HL-60 (cell line): ENCODE data around the gene FAM83C.

Experiments
- GABPA ChIP-seq: IDR thresholded peaks from 2 replicates; pipeline ENCODE4 v1.6.1; 2012; ENCODE audit warnings: low read depth
- POLR2AphosphoS5 ChIP-seq: IDR thresholded peaks from 2 replicates; pipeline ENCODE4 v1.6.1; 2012; ENCODE audit warnings: low read depth
- SPI1 ChIP-seq: IDR thresholded peaks from 2 replicates; pipeline ENCODE4 v1.6.1; 2012; ENCODE audit warnings: low read depth, mild to moderate bottlenecking, borderline replicate concordance
- TF ChIP-seq, protein P1 (sequence below): IDR thresholded peaks from one replicate; pipeline ENCODE4 v1.5.1; 2011; ENCODE audit warnings: low read length, control low read depth, inconsistent platforms; ENCODE audit not compliant: insufficient read depth

GRCh38 chr20:35287509-35288324 is 4.5 kb downstream of the FAM83C start:
- TF ChIP-seq, protein P1, sequence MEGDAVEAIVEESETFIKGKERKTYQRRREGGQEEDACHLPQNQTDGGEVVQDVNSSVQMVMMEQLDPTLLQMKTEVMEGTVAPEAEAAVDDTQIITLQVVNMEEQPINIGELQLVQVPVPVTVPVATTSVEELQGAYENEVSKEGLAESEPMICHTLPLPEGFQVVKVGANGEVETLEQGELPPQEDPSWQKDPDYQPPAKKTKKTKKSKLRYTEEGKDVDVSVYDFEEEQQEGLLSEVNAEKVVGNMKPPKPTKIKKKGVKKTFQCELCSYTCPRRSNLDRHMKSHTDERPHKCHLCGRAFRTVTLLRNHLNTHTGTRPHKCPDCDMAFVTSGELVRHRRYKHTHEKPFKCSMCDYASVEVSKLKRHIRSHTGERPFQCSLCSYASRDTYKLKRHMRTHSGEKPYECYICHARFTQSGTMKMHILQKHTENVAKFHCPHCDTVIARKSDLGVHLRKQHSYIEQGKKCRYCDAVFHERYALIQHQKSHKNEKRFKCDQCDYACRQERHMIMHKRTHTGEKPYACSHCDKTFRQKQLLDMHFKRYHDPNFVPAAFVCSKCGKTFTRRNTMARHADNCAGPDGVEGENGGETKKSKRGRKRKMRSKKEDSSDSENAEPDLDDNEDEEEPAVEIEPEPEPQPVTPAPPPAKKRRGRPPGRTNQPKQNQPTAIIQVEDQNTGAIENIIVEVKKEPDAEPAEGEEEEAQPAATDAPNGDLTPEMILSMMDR: no peak
- TF ChIP-seq GABPA: no peak
- TF ChIP-seq POLR2AphosphoS5: no peak
- no peak for TF ChIP-seq SPI1
